Measurements from ENCODE around the gene TOLLIP.

DNA sequence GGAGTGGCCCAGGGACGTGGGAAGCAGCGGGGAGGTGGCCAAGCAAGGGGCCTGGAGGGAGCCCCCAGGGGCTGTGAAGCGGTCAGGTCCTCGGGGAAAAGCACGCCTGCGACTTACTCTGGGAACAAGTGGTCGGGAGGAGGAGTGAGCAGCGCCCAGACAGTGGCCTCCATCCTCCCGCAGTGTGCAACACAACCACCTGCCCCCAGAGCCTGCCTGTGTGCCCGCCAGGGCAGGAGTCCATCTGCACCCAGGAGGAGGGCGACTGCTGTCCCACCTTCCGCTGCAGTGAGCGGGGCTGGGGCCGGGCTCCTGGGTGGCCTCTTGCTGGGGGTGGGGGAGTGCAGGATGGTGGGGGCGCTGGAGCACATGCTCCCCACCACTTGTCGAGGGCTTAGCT, 51.5 kb downstream of the TOLLIP start:
- TF ChIP-seq POLR2A (IDR thresholded peaks at IDR 0.05), result no peak
- TF ChIP-seq, protein P1, sequence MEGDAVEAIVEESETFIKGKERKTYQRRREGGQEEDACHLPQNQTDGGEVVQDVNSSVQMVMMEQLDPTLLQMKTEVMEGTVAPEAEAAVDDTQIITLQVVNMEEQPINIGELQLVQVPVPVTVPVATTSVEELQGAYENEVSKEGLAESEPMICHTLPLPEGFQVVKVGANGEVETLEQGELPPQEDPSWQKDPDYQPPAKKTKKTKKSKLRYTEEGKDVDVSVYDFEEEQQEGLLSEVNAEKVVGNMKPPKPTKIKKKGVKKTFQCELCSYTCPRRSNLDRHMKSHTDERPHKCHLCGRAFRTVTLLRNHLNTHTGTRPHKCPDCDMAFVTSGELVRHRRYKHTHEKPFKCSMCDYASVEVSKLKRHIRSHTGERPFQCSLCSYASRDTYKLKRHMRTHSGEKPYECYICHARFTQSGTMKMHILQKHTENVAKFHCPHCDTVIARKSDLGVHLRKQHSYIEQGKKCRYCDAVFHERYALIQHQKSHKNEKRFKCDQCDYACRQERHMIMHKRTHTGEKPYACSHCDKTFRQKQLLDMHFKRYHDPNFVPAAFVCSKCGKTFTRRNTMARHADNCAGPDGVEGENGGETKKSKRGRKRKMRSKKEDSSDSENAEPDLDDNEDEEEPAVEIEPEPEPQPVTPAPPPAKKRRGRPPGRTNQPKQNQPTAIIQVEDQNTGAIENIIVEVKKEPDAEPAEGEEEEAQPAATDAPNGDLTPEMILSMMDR (IDR thresholded peaks at IDR 0.05), result no peak
